NCI-H510A treated with DMSO at 0.1 percent for 48 hours (cell line): ENCODE data around the gene ZNF14.
"Not testable (repeated sequence)": the region's sequence is repeated elsewhere in the genome, so short reads cannot be mapped to it uniquely, and the experiment has no call there.

ENCODE experiments used
- DNase-seq: peaks from one replicate; lab custom pipeline; 2025; lab: John Stamatoyannopoulos, UW

Gene ZNF14

DNA sequence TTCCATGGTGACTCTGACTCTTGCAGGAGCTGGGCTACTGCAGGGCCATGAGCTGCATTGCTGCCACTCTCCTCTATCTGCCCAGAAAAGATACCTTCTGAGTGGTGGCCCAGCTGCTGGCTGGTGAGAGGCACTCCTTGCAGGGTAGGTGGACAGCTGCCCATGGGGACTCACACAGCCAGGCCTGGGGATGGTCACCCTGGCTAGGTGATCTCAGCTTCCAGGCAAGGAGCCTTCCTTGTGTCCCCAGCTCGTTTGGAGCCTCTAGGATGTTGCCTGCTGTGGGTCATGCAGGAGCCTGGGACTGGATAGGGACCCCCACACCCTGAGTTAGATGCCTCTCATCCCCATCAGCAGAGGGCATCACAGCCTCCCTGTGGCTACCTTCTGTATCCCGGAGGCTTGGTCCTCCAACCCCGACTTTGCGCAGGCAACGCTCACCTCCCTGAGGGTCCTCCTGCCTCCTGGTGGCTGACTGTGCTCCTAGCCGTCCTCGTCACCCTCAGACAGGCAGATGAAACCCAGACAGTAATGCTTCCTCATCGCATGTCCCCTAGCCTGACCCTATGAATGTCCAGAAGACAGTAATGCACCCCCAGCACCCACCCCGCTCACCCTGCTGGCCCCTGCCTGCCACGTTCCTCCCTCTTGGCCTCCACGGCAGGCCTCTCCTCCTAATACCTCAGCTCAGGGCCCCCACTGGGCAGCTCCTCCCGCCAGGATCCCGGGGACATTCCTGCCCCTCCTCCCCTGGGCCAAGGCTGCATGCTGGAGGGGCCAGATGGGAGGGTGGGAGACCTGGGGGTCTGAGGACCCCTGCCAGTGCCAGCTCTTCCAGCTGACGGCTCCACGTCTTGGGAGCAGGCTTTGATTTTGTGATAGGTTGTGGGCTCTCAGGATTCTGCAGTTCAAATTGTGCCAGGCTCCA, 13.6 kb upstream of the ZNF14 start:
- DNase-seq: no peak

DNA sequence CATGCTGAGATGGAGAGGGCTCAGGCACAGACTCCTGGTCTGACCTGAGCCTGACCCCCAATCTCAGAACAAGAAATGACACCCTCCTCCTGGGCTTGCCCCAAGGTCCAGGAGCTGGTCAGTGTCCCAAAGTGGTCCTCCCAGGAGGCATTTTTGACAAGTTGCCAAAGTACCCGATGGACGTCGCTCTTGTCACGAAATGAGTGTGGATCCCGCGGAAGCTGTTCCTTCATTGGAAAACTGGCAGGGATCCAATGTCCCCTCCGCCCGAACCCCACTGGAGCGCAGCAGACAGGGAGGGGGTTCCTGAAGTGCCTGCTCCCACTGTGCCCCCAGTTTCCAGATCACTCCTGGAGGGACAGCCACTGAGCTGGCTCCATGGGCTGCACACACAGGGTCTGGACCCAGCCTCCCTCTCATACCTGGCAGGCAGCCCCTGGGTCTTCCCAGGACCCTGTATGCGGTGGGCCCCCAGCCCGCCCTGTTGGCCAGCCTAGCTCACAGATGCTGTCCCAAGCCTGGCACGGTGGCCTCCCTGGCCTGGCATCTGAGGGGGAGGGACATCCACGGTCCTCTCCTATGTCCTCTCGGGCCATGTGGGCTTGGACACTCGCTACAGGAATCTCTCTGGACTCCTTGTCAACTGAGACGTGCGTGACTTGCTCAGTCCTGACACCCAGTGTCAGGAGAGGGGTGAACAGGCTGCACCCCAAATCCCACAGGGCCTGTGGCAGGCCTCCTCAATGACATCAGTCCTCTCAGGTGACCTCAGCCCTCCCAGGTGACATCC, 12.8 kb upstream of the ZNF14 start:
- no peak for DNase-seq

DNA sequence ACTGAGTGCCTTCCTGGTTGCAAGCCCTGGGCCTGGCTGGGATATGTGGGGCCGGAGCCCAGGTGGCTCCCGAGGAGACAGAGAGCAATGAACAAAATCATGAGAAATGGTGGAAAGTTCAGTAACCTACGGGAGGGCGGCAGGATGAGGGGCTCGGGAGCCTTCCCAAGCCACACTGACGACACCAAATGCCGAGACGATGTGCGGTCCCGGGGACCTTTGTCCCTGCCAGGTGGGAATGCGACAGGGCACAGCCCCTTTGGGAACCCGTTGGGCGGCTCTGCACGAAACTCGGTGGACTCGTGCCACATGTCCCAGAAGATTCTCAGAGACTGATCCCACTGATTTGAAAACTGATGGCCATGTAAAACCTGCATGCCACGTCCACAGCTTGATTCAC, 11.7 kb upstream of the ZNF14 start:
- no peak for DNase-seq

DNA sequence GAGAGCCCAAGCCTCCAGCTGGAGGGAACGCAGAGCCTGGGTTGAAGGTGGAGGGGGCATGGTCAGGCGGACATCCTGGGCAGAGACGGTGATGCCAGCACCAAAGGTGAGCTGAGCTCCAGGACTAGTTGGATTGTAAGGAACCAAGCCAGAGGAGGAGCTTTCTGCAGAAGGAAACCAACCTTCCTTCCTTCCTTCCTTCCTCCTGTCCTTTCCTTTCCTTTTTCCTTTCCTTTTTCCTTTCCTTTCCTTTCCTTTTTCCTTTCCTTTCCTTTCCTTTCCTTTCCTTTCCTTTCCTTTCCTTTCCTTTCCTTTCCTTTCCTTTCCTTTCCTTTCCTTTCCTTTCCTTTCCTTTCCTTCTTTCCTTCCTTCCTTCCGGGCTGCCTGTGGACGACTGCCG, 11.0 kb upstream of the ZNF14 start:
- DNase-seq: not testable (repeated sequence)

DNA sequence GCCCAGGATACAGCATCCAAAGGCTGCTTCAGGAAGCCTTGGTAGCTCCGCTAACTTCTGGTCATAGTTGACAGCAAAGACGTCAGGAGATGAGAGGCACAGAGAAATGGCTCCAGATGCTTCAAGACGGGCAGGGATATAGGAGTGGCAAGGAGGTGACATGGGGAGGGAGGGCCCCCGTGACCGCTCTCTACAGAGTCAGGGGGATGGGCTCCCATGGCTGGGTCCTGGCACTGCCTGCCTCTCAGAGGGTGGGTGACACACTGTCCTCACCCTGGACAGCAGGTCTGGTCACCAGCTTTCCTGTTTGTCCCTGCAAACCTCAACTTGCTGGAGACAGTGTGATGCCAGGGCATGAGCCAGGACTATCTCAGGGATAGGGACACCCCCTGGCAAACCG, 10.3 kb upstream of the ZNF14 start:
- no peak for DNase-seq

DNA sequence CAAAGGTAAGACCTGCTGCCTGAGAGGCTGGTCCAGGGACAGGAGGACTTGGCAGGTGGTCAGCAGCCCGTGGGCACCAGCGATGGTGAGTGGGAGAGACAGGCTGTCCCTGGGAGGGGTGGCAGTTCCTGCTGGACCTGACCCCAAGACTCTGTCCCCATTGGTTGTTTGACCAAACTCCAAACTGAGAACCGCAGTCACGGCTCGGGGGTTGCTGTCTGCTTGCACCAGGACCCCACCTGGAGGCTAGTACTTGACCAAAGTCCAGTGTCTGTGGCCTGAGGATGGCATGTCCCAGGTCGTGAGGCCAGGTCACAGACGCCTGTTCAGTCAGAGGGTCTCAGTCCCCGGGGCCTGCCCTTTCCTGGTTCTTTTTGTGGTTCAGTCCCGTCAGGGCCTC, 9.9 kb upstream of the ZNF14 start:
- DNase-seq: no peak

DNA sequence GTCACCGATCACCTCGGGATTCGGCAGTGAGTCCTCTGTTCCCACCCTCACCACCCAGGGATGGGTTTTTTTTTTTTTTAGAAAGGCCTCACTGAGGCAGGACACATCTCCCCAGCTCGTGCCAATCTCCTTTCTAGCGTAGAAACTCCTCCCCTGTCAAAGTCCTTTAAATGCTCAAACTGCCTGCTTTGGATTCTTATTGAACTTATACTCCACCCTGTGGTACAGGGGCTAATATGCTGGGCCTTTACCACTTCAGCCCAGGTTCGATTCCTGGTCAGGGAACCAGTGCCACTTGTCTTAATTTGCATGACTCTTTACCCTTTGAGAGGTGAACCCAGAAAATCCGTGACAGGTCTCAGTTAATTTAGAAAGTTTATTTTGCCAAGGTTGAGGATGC, 8.3 kb upstream of the ZNF14 start:
- no peak for DNase-seq

DNA sequence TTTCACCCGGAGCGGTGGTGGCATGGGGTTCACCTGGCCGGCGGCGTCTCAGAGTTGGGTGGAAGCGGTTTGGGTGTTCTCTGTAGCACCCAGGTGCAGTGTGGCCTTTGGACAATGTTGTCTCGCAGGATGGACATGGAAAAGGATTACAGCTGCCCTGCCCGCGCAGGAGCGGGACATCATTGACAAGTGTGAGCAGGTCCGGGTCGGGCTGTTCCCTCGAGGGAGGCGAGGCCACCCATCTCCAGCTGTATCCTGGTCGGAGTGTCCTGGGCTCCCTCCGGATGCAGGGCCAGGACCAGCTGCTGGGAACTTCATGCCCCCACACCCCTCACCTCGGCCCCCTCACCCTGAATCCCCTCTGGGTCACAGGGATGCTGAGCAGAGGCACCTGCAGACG, 7.8 kb upstream of the ZNF14 start:
- DNase-seq: no peak

DNA sequence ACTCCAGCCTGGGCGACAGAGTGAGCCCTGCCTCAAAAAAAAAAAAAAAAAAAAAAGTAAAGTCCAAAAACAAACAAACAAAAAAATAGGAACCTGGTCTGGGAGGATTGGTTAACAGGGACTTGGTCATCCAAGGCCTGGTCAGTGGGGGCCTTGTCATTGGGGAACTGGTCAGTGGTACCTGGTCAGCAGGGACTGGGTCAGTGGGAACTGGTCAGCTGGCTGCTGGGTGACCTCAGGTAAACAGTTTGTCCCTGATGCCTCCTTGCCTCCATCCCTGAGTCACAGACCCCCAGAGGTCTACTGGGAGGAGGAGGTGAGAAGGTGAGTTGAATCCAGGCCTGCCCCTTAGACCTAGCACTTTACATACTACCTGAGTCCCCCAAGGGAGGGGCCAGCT, 5.7 kb upstream of the ZNF14 start:
- DNase-seq: no peak

DNA sequence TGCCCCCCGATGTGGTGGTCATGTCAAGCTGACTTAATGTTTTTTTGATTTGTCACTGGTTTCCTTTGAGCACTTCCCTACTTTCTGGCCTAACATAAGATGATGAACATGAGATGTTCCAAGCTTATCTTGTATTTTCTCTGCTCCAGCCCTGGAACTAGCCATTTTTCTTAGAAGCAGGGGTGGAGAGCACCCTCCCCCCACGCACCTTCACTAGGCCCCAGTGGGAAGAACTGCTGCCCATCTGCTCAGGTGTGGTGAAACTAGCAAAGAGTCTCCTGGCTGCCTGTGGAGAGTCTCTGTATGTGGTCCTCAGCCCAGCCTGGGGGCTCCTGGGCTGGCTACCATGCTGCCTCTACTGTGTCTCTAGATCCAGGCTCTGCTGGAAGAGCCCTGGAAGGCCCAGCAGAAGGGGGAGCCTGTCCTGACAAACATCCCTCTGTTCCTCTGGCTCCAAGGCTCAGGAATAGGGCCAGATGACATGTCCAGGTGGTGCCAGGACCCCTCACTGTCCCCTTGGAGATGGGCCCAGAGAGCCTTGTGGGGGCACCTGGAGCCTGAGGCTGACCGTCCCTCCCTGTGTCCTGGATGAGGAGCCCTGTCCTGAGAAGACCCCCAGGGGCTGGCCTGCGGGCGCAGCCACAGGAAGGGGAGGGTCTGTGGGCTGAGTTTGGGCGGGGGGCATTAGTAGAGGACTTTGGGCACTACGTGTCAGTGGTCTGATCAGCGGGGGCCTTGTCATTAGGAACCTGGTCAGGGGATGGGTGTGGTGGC, 4.8 kb upstream of the ZNF14 start:
- DNase-seq: no peak

DNA sequence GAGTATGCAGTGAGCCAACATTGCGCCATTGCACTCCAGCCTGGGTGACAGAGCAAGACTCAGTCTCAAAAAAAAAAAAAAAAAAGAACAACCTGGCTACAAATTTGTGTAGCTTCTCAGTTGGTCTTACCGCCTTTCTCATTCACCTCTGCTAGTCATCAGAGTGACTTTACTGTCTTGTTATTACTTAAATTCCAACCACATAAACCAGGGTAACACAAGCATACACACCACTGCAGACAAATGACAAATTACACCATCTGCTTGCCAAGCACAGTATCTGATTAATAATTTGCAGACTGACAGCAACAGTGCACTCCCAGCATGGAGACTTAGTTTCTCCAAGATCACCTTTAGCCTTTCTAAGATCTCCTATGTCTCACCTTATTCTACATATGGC, 11.0 kb downstream of the ZNF14 start:
- DNase-seq: no peak

DNA sequence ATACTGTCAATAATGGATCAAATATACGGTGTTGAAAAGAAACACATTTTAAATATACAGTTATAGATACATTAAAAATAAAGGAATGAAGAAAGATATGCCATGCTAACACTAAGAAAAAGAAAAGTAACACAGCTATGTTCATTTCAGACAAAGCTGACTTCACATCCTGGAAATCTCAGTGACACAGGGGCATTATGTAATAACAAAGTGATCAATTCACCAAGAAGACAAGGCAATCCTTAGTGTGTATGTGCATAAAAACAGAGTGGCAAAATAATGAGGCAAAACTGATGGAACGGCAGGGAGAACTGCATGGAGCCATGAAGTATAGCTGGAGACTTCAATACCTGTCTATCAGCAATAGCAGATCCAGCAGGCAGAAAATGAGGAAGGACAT, 13.1 kb downstream of the ZNF14 start:
- DNase-seq: no peak

DNA sequence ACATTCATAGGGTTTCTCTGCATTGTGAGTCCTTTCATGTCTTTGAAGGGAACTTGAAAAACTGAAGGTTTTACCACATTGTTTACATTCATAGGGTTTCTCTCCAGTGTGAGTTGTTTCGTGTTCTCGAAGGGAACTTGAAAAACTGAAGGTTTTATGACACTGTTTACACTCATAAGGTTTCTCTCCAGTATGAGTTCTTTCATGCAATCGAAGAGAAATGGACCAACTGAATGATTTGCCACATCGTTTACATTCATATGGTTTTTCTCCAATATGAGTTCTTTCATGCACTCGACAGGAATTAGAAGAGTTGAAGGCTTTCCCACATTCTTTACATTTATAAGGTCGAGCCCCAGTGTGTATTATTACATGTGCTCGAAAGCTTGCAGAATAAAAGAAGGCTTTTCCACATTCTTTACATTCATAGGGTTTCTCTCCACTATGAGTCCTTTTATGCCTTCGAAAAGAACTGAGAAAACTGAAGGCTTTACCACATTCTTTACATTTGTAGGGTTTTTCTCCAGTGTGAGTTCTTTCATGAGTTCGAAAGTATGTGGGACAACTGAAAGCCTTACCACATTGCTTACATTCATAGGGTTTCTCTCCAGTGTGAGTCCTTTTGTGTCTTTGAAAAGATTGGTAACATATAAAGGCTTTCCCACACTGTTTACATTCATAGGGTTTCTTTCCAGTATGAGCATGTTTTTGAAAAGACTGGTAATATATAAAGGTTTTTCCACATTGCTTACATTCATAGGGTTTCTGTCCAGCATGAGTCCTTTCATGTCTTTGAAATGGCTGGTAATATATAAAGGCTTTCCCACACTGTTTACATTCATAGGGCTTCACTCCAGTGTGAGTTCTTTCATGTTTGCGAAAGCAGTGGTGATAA, 20.7 kb downstream of the ZNF14 start:
- DNase-seq: no peak

DNA sequence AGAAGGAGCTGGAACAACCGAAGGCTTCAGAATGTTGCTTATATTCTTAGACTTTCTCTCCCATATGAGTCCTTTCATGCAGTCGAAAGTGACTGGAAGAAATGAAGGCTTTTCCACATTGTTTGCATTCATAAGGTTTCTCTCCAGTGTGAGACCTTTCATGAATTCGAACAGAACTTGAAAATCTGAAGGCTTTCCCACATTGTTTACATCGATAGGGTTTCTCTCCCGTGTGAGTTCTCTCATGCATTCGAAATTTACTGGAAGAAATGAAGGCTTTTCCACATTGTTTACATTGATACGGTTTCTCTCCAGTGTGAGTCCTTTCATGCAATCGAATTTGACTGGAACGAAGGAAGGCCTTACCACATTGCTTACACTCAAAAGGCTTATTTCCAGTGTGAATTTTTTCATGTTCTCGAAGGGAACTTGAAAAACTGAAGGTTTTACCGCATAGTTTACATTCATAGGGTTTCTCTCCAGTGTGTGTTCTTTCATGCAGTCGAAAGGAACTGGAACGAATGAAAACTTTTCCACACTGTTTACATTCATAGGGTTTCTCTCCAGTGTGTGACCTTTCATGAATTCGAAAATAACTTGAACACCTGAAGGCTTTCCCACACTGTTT, 21.5 kb downstream of the ZNF14 start:
- DNase-seq: no peak

DNA sequence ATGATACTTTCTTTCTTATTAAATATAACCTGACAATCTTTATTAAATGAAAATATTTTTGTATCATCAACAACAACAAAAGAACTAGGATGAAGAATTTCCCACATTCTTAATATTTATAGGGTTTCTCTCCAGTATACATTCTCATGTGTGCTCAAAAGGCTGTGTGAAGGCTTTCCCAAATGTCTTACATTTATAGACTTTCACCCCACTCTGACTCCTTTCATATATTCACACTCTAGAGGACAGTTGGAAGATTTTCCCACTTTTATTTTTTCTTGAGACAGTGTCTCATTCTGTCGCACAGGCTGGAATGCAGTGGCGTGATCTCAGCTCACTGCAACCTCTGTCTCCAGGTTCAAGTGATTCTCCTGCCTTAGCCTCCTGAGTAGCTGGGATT, 22.4 kb downstream of the ZNF14 start:
- no peak for DNase-seq

DNA sequence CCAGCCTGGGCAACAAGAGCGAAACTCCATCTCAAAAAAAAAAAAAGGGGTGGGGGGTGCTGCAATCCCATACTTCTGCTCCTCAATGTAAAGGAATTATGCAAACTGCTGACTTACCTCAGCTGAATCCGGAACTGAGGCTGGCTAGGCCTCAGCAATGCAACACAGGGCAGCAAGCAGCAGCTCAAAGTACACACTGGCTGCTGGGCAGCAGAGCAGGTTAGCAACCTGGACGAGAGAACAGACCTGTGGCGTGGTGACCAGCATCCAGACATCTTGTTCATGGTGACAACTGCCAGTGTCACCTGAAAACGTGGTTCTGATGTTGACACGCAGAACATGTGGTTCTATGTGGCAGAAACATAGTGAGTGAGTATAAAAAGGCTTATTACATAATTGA, 28.1 kb downstream of the ZNF14 start:
- DNase-seq: no peak

DNA sequence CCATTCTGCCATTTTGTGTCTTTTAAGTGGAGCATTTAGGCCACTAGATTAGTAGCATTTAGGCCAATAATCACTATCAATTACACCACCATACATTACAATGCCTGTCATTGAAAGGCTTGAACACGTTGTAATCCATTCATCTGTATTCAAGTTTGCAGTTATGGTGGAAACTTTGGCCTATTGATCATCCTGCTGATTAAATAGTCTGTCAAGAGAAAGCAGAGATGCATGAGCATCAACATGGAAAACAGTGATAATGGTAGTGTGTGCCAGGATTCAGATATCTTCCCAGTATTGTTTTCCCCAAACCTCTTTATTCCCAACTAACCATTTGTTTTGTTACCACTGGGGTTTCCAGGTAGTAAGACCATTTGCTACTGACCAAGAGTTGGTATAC, 32.4 kb downstream of the ZNF14 start:
- not testable (repeated sequence) for DNase-seq

DNA sequence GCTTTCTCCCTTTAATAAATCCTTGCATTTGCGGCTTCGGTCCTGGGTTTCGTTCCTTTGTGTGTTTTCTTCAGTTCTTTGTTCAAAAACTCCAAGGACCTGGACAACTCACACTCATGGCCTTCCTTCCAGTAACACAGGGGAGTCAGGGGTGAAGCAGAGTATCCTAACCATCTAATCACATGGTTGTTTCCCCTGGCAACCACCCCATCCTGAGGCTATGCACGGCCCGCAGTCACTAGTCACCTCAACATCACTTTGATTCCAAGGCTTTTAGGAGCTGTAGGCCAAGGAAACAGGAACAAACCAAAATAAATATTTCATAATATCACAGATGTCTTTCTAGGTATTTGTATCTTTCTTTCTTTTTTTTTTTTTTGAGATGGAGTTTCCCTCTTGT, 35.3 kb downstream of the ZNF14 start:
- DNase-seq: no peak

DNA sequence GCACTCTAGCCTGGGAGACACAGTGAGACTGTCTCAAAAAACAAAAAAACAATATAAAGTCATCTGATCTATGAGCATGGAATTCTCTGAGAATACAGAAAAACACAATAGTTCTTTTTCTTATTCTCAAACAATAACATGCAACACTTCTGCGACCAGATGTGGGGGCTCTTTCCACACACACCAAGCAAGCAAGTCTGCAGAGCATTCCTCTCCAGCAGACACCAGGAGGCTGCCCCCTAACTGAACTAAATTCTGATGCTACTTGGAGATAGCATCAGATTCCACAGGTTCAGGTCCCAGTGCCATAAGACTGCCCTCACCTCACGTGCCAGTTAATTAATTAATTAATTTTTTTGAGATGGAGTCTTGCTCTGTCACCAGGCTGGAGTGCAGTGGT, 36.5 kb downstream of the ZNF14 start:
- no peak for DNase-seq

DNA sequence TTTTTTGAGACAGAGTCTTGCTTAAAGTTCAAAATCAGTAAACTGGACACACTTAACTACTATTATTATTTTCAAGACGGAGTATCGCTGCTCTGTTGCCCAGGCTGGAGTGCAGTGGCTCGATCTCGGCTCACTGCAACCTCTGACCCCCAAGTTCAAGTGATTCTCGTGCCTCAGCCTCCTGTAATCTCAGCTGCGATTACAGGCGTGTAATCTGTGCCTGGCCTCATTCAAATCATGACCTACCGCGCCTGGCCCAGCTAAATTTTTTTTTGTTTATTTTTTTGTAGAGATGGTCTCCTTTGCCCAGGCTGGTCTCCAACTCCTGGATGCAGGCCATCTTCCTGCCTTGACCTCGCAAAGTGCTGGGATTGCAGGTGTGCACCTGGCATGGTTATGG, 41.2 kb downstream of the ZNF14 start:
- DNase-seq: no peak

DNA sequence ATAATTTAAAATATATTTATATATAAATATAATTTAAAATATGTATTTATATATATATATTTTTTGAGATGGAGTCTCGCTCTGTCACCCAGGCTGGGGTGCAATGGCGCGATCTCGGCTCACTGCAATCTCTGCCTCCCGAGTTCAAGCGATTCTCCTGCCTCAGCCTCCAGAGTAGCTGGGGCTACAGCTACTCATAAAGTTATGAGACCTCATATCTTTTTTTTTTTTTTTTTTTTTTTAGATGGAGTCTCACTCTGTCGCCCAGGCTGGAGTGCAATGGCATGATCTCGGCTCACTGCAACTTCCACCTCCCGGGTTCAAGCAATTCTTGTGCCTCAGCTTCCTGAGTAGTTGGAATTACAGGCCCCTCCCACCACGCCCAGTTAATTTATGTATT, 43.9 kb downstream of the ZNF14 start:
- not testable (repeated sequence) for DNase-seq
